GM12878 (cell line): ENCODE data around the gene NHLRC4.

Experiments
- GABPA ChIP-seq: IDR thresholded peaks from 2 replicates; pipeline ENCODE4 v1.6.1; 2014; ENCODE audit warnings: antibody characterized with exemption, low read depth, mild to moderate bottlenecking, inconsistent platforms
- POLR2A ChIP-seq: IDR thresholded peaks from 2 replicates; pipeline ENCODE4 v1.6.1; 2011; ENCODE audit warnings: low read depth, mild to moderate bottlenecking, low read length
- POLR2AphosphoS5 ChIP-seq: IDR thresholded peaks from 2 replicates; pipeline ENCODE4 v1.6.1; 2011; ENCODE audit warnings: mild to moderate bottlenecking, low read length, inconsistent platforms
- RAD21 ChIP-seq: IDR thresholded peaks from 2 replicates; pipeline ENCODE4 v1.6.1; 2011; ENCODE audit warnings: mild to moderate bottlenecking, low read depth, low read length, moderate library complexity; ENCODE audit not compliant: insufficient read depth
- YY1 ChIP-seq: IDR thresholded peaks from 2 replicates; pipeline ENCODE4 v1.6.1; 2011; ENCODE audit warnings: low read depth, mild to moderate bottlenecking, low read length
- ZNF274 ChIP-seq: IDR thresholded peaks from one replicate; pipeline ENCODE4 v1.8.0; 2011; ENCODE audit not compliant: insufficient read length, insufficient read depth
- TF ChIP-seq, protein P1 (sequence below), 3 experiments: IDR thresholded peaks in 2 of 3; conservative IDR thresholded peaks in 1 of 3; 2 replicates each; pipeline ENCODE4 v1.5.1; 2011; ENCODE audit warnings: low read depth in 3 of 3, low read length in 3 of 3, mild to moderate bottlenecking in 3 of 3, control low read depth in 2 of 3, moderate library complexity in 2 of 3, inconsistent platforms in 1 of 3, mixed read lengths in 1 of 3; ENCODE audit not compliant: control insufficient read depth in 2 of 3, insufficient read depth in 1 of 3; ENCODE audit errors: extremely low read depth in 1 of 3

DNA sequence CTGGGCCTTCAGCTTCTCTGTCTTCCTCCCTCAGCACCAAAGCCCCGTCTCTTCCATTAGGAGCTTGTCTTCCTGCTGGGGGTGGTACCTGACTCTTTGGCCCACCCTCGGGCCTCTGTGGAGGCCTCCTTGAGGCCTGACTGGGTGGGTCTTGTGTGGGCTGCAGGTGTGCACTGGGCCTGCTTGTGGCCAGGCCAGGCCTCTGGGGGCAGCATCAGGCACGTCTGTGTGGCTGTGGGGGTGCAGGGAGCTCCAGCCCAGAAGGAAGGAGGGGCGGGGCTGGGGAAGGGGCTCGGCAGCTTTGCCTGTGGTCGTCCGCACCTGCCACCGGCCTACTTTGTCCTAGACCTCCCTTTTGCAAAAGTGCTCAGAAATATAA is 10.0 kb downstream of the NHLRC4 start:
- TF ChIP-seq RAD21 (no peak), ZNF274 (no peak), POLR2A (no peak), POLR2AphosphoS5 (no peak), YY1 (no peak), GABPA (no peak)
- TF ChIP-seq, protein P1, sequence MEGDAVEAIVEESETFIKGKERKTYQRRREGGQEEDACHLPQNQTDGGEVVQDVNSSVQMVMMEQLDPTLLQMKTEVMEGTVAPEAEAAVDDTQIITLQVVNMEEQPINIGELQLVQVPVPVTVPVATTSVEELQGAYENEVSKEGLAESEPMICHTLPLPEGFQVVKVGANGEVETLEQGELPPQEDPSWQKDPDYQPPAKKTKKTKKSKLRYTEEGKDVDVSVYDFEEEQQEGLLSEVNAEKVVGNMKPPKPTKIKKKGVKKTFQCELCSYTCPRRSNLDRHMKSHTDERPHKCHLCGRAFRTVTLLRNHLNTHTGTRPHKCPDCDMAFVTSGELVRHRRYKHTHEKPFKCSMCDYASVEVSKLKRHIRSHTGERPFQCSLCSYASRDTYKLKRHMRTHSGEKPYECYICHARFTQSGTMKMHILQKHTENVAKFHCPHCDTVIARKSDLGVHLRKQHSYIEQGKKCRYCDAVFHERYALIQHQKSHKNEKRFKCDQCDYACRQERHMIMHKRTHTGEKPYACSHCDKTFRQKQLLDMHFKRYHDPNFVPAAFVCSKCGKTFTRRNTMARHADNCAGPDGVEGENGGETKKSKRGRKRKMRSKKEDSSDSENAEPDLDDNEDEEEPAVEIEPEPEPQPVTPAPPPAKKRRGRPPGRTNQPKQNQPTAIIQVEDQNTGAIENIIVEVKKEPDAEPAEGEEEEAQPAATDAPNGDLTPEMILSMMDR (IDR thresholded peaks at IDR 0.05 in 2 of 3, conservative IDR thresholded peaks at IDR 0.05 in 1 of 3; ENCODE audit: control insufficient read depth in 2 of 3, extremely low read depth in 1 of 3, insufficient read depth in 1 of 3, low read depth in 3 of 3, low read length in 3 of 3) = peak in 1 of 3 experiments; percentile 11; a peak in 1 of 6 replicates
